Activated CD4-positive, alpha-beta memory T cell treated with anti-CD3 and anti-CD28 coated beads, Interleukin-2, amount 10 ng/mL, durations not matched to agents 7 days and 5 days (primary cell): ENCODE data around the gene IL11. TPM values are rescaled to one million over a fixed set of nuclear protein-coding genes. Genes with fewer than 3 reads are reported as not detected.
"Not testable (repeated sequence)": the region's sequence is repeated elsewhere in the genome, so short reads cannot be mapped to it uniquely, and the experiment has no call there.

Experiments
- CTCF ChIA-PET: fragments of 350-600 bp; sonication (Branson Sonifier 250); formaldehyde crosslinking; loops from one replicate; lab custom pipeline; 2021; ENCODE audit warnings: antibody characterized with exemption, inconsistent platforms; lab: Charles Lee
- POLR2A ChIA-PET: fragments of 350-600 bp; sonication (Branson Sonifier 250); formaldehyde crosslinking; loops from one replicate; lab custom pipeline; 2021; ENCODE audit warnings: antibody characterized with exemption; lab: Charles Lee
- DNase-seq: peaks from one replicate; pipeline ENCODE4 v3.0.0-alpha.2; 2020
- H3K27ac Mint-ChIP-seq: one replicate; pipeline ENCODE4 v1.8.0; 2021; ENCODE audit warnings: mild to moderate bottlenecking, mixed read lengths
- H3K27me3 Mint-ChIP-seq: one replicate; pipeline ENCODE4 v1.8.0; 2021; ENCODE audit warnings: mixed read lengths
- H3K36me3 Mint-ChIP-seq: one replicate; pipeline ENCODE4 v1.8.0; 2021; ENCODE audit warnings: low read depth, mixed read lengths
- H3K4me1 Mint-ChIP-seq: one replicate; pipeline ENCODE4 v1.8.0; 2021; ENCODE audit warnings: mixed read lengths
- H3K4me3 Mint-ChIP-seq: one replicate; pipeline ENCODE4 v1.8.0; 2021; ENCODE audit warnings: mild to moderate bottlenecking, mixed read lengths
- H3K9me3 Mint-ChIP-seq: one replicate; pipeline ENCODE4 v1.8.0; 2021; ENCODE audit warnings: mixed read lengths
- total RNA-seq, 2 experiments: library from RNA; stranded (reverse); gene quantifications; one replicate each; pipeline ENCODE4 v1.2.3, GENCODE V29; 2021

Gene IL11
- total RNA-seq, 2 experiments from 2014 or later, result 0.48 TPM; not detected in 1

GRCh38 chr19:55341171-55341588, 29.1 kb downstream of the IL11 start:
- peak overlapping the region; percentile 82 for H3K27ac Mint-ChIP-seq
- H3K4me1 Mint-ChIP-seq, result peaks cover 19% of the 10 kb centered on the region
- peak overlapping the region; percentile 83 for H3K4me3 Mint-ChIP-seq
- ChIA-PET POLR2A (no interaction called here), CTCF (interaction anchor here (1.3 kb wide), 1 partner anchor 39 kb away, joined by 5 read pairs; no protein-coding TSS in a partner anchor)
- H3K27me3 Mint-ChIP-seq, result peaks cover 10% of the 10 kb centered on the region
- peaks cover 6% of the 10 kb centered on the region for H3K36me3 Mint-ChIP-seq
- no peaks in the 10 kb centered on the region for H3K9me3 Mint-ChIP-seq
- DNase-seq, result peak; percentile 68

- POLR2A ChIA-PET, result no interaction called here
- Mint-ChIP-seq H3K27me3 (peaks cover 12% of the 10 kb centered on the region), H3K4me1 (peaks cover 19% of the 10 kb centered on the region), H3K36me3 (peaks cover 6% of the 10 kb centered on the region), H3K9me3 (no peaks in the 10 kb centered on the region), H3K27ac (peak overlapping the region; percentile 82), H3K4me3 (peak overlapping the region; percentile 83)
- CTCF ChIA-PET, result interaction anchor here (1.3 kb wide), 1 partner anchor 39 kb away, joined by 5 read pairs; no protein-coding TSS in a partner anchor
- DNase-seq, result peak; percentile 34
Observed at GRCh38 chr19:55340784-55341147, 29.5 kb downstream of the IL11 start.

GRCh38 chr19:55339889-55340783, 30.1 kb downstream of the IL11 start:
- Mint-ChIP-seq H3K9me3 (no peaks in the 10 kb centered on the region), H3K4me3 (peak overlapping the region; percentile 90), H3K27ac (peak overlapping the region; percentile 91), H3K27me3 (peaks cover 12% of the 10 kb centered on the region), H3K4me1 (peaks cover 19% of the 10 kb centered on the region), H3K36me3 (peaks cover 6% of the 10 kb centered on the region)
- DNase-seq, result no peak
- ChIA-PET POLR2A (interaction anchor here (0.5 to 2.3 kb wide), 21 partner anchors 9 to 315 kb away, joined by 3 to 38 read pairs (median 8); partner anchors contain the start of genes FIZ1, HSPBP1, NAT14 and PPP6R1), CTCF (interaction anchor here (0.6 to 3.7 kb wide), 18 partner anchors 15 to 1130 kb away, joined by 3 to 38 read pairs (median 4); partner anchors contain the start of genes FIZ1, ISOC2, PPP1R12C and TMEM150B)

- CTCF ChIA-PET, result interaction anchor here (0.5 to 3.7 kb wide), 20 partner anchors 14 to 1129 kb away, joined by 3 to 38 read pairs (median 4); partner anchors contain the start of genes FIZ1, ISOC2, PPP1R12C and PPP6R1
- Mint-ChIP-seq H3K27me3 (peaks cover 12% of the 10 kb centered on the region), H3K4me1 (peaks cover 19% of the 10 kb centered on the region), H3K4me3 (peak within 1 kb of the TSS; percentile 90), H3K27ac (peak within 1 kb of the TSS; percentile 91), H3K9me3 (no peaks in the 10 kb centered on the region), H3K36me3 (peaks cover 6% of the 10 kb centered on the region)
- peak; percentile 100 for DNase-seq
- POLR2A ChIA-PET, result interaction anchor here (0.5 to 2.3 kb wide), 27 partner anchors 10 to 316 kb away, joined by 3 to 38 read pairs (median 5); partner anchors contain the start of genes FIZ1, HSPBP1, NAT14 and PPP6R1
Observed at GRCh38 chr19:55339105-55339888, 31.0 kb downstream of the IL11 start, which contains the start of gene KMT5C. Gene KMT5C (plus strand): TSS chr19:55339876. CDS start chr19:55341937, 2,061 bp downstream.

DNA sequence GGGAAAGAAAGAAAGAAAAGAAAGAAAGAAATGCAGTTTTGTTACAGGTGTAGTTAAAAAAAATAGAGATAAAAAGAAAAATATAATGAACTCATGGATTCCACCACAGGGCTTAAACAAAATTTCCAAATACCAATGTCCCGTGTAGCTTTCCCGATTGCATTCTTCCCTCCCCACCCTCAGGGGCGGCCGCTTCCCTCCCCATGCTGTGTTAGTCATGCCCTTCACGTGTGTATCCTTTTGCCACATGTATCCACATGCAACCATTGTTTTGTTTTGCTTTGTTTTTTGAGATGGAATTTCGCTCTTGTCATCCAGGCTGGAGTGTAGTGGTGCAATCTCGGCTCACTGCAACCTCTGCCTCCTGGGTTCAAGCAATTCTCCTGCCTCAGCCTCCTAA, 34.2 kb downstream of the IL11 start:
- Mint-ChIP-seq H3K4me3 (no peak overlapping the region), H3K9me3 (no peaks in the 10 kb centered on the region), H3K4me1 (peaks cover 14% of the 10 kb centered on the region), H3K36me3 (no peaks in the 10 kb centered on the region), H3K27ac (no peak overlapping the region), H3K27me3 (peaks cover 18% of the 10 kb centered on the region)
- no peak for DNase-seq
- ChIA-PET CTCF (no interaction called here), POLR2A (interaction anchor here (0.6 kb wide), 1 partner anchor 9 kb away, joined by 3 read pairs; no protein-coding TSS in a partner anchor)

- H3K36me3 Mint-ChIP-seq, result no peaks in the 10 kb centered on the region
- H3K27ac Mint-ChIP-seq, result no peak overlapping the region
- CTCF ChIA-PET, result no interaction called here
- POLR2A ChIA-PET, result no interaction called here
- H3K4me1 Mint-ChIP-seq, result peaks cover 8% of the 10 kb centered on the region
- DNase-seq, result no peak
- H3K9me3 Mint-ChIP-seq, result no peaks in the 10 kb centered on the region
- H3K27me3 Mint-ChIP-seq, result peaks cover 18% of the 10 kb centered on the region
- no peak overlapping the region for H3K4me3 Mint-ChIP-seq
Observed at GRCh38 chr19:55333870-55334269, 36.4 kb downstream of the IL11 start.

DNA sequence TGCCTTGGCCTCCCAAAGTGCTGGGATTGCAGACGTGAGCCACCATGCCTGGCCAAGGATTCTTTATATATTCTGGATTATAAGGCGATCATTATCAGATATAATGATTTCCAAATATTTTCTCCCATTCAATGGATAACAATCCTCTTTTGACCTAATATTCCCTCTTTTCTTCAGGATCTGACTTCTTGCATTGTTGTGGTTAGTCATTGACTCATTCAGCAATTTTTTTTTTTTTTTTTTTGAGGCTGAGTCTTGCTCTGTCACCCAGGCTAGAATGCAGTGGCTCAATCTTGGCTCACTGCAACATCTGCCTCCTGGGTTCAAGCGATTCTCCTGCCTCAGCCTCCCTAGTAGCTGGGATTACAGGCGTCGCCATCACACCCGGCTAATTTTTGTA, 40.5 kb downstream of the IL11 start:
- H3K36me3 Mint-ChIP-seq, H3K9me3 Mint-ChIP-seq, POLR2A ChIA-PET, H3K27ac Mint-ChIP-seq, CTCF ChIA-PET, DNase-seq, H3K4me3 Mint-ChIP-seq: not testable (repeated sequence)
- H3K27me3 Mint-ChIP-seq, result peaks cover 10% of the 10 kb centered on the region
- peaks cover 10% of the 10 kb centered on the region for H3K4me1 Mint-ChIP-seq

- H3K27me3 Mint-ChIP-seq, H3K9me3 Mint-ChIP-seq, H3K4me3 Mint-ChIP-seq, H3K36me3 Mint-ChIP-seq, DNase-seq, H3K27ac Mint-ChIP-seq: not testable (repeated sequence)
- H3K4me1 Mint-ChIP-seq, result peaks cover 13% of the 10 kb centered on the region
- CTCF ChIA-PET, result interaction anchor here (0.6 kb wide), 1 partner anchor 16 kb away, joined by 3 read pairs; no protein-coding TSS in a partner anchor
- POLR2A ChIA-PET, result interaction anchor here (0.7 kb wide), 1 partner anchor 10 kb away, joined by 3 read pairs; the partner anchor contains the start of gene KMT5C
Observed at GRCh38 chr19:55328774-55329318, 41.4 kb downstream of the IL11 start.

DNA sequence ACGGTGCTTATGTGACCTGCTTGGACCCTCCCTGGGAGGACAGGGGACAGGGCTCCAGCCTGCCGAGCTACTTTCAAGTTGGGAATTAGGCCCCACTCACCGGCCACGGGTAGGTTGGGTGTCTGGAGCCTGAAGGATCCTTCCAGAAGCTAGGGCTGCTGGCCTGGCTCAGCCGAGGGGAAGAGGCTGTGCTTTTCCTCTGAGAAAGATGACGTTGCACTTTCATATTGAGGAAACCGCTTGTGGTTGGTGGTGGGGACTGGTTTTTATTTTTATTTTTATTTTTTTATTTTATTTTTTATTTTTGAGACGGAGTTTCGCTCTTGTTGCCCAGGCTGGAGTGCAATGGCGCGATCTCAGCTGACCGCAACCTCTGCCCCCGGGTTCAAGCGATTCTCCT, 45.1 kb downstream of the IL11 start, which contains the start of gene TMEM150B:
Gene TMEM150B (minus strand): TSS at position 170 of the 400 bp plus-strand sequence. CDS start 4,305 bp downstream, outside the sequence.
- Mint-ChIP-seq H3K36me3 (no peaks in the 10 kb centered on the region), H3K4me1 (peaks cover 21% of the 10 kb centered on the region), H3K27ac (no peak within 1 kb of the TSS), H3K4me3 (no peak within 1 kb of the TSS), H3K9me3 (no peaks in the 10 kb centered on the region), H3K27me3 (peaks cover 16% of the 10 kb centered on the region)
- CTCF ChIA-PET, result interaction anchor here (1.5 to 4.5 kb wide), 2 partner anchors 14 to 23 kb away, joined by 5 to 26 read pairs; partner anchors contain the start of gene KMT5C
- no peak for DNase-seq
- POLR2A ChIA-PET, result interaction anchor here (1.4 kb wide), 1 partner anchor 14 kb away, joined by 9 read pairs; the partner anchor contains the start of gene KMT5C

DNA sequence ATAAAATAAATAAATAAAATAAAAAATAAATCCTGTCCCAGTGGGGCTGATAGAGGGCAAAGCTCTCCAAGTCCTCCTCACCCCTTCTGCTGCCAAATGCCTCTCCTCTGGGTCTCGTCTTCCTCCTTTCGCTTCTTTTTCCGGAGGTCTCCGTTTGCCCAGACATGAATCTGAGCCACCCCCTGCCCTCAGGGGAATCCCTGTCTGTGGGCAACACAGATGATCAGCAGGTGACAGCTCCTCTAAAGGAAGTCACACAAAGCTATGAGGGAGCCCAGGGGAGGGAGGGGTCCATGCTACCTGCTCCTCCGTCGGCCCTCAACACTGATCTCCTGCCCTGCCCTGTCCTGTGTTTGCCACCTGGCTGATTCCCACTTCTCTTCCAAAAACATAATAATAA, 45.6 kb downstream of the IL11 start:
- no peak for DNase-seq
- Mint-ChIP-seq H3K4me1 (peaks cover 21% of the 10 kb centered on the region), H3K27ac (no peak overlapping the region), H3K27me3 (peaks cover 16% of the 10 kb centered on the region), H3K4me3 (no peak overlapping the region), H3K9me3 (no peaks in the 10 kb centered on the region), H3K36me3 (no peaks in the 10 kb centered on the region)
- POLR2A ChIA-PET, result interaction anchor here (1.4 kb wide), 1 partner anchor 15 kb away, joined by 9 read pairs; the partner anchor contains the start of gene KMT5C
- CTCF ChIA-PET, result interaction anchor here (1.5 to 4.5 kb wide), 2 partner anchors 14 to 22 kb away, joined by 5 to 26 read pairs; partner anchors contain the start of gene KMT5C

DNA sequence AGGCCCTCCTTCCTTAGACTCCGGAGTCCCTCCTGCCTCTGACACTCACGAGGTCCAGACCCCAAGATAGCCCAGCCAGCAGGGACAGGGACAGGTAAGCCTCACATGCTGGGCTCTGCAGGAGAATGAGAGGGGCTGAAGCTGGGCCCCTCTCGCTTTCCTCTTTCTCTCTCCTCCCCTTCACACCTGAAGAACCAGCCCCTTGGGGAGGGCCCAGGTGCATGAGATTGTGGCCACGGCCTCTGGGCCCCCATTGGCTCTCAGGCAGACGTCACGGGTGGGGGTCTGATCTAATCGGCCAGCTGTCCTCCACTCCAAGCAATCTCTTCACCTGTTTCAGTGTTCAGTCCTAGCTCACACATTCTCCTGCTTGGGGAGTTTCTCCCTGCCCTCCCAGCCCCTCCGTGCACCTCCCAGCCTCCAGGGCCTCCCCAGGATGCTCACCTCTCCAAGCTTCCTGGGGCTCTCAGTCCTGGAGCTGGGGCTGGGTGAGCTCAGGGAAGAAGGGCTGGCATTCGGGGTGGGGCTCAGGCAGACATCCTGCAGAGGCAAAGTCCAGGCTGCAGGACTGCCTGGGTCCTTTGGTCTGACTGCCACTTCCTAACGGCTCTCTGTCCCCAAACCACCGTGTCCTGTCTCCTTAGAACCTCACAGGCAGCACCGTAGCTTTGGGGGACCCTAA, 47.9 kb downstream of the IL11 start:
- H3K27ac Mint-ChIP-seq, result no peak overlapping the region

More for the DNA sequence above, 47.9 kb downstream of the IL11 start:
- H3K9me3 Mint-ChIP-seq, result no peaks in the 10 kb centered on the region
- ChIA-PET CTCF (interaction anchor here (4.5 kb wide), 1 partner anchor 20 kb away, joined by 26 read pairs; no protein-coding TSS in a partner anchor), POLR2A (interaction anchor here (1.0 kb wide), 1 partner anchor 17 kb away, joined by 4 read pairs; no protein-coding TSS in a partner anchor)
- no peak for DNase-seq
- H3K27me3 Mint-ChIP-seq, result peaks cover 11% of the 10 kb centered on the region
- H3K36me3 Mint-ChIP-seq, result no peaks in the 10 kb centered on the region
- peaks cover 20% of the 10 kb centered on the region for H3K4me1 Mint-ChIP-seq
- H3K4me3 Mint-ChIP-seq, result no peak overlapping the region
